ENCODE measurements around the gene SH3BP1.

- TF ChIP-seq POLR2A (IDR thresholded peaks at IDR 0.05) (peak; percentile 42), CTCF (IDR thresholded peaks at IDR 0.05) (peak in 2 of 4 donors; percentile 5 to 8)
Observed at GRCh38 chr22:37674951-37675929, 35.8 kb downstream of the SH3BP1 start, which contains the start of gene LGALS1.

Data from right lobe of liver (tissue), 4 donors.